GM21423 (cell line): ENCODE results near the gene SORT1.
"Not testable (repeated sequence)": the region's sequence is repeated elsewhere in the genome, so short reads cannot be mapped to it uniquely, and the experiment has no call there.

Experiments
- ATAC-seq: cut with Tn5 transposase; IDR thresholded peaks from one replicate; pipeline ENCODE4 v1.9.1; 2021; ENCODE audit warnings: mild to moderate bottlenecking, moderate library complexity; ENCODE audit not compliant: unreplicated experiment

The SORT1 gene

DNA sequence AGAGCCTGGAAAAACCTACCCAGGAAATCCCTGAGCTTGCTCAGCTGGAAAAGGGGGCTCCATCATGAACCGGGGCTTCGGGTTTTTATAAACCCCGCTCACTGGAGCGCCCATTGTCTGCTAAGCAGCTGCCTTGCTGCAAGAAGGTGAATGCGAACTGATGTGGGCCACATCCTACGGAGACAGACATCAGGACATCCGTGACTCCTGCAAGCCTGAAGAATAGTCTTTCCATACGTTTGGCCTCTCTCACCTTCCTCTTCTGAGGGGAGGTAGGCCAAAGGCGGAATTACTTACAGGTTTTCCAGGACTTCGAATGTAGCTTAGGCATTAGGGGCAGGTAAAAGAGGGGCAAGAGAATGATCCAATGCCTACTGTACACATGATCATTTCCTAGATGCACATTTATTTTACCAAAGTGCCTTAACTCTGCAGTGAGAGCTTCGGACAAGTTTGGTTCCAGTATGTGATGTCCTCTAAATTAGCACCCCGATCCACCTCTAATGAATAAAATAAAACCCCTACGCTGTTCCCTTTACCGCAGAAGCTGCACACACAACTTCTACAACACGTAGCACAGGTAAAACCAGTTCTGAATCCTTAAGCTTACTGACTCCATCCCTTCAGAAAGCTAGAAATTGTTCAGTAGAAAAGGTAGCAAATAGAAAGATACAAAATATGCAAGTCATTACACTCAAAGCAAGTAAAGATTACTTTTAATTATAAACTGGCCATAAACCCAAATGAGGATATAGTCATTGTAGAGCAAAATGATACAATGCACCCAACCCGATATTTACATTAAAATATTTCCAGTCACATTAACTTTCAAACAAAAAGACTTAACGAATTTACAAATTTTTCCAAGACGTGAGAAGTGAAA lies 866 bp upstream of the SORT1 start:
- no peak for ATAC-seq

GRCh38 chr1:109396871-109397580 lies 692 bp downstream of the SORT1 start:
- no peak for ATAC-seq

- no peak for ATAC-seq
Measured at GRCh38 chr1:109396513-109396839, 1.2 kb downstream of the SORT1 start.

GRCh38 chr1:109395602-109396512 lies 1.9 kb downstream of the SORT1 start:
- ATAC-seq, result no peak

- not testable (repeated sequence) for ATAC-seq
Measured at GRCh38 chr1:109395282-109395599, 2.5 kb downstream of the SORT1 start.

DNA sequence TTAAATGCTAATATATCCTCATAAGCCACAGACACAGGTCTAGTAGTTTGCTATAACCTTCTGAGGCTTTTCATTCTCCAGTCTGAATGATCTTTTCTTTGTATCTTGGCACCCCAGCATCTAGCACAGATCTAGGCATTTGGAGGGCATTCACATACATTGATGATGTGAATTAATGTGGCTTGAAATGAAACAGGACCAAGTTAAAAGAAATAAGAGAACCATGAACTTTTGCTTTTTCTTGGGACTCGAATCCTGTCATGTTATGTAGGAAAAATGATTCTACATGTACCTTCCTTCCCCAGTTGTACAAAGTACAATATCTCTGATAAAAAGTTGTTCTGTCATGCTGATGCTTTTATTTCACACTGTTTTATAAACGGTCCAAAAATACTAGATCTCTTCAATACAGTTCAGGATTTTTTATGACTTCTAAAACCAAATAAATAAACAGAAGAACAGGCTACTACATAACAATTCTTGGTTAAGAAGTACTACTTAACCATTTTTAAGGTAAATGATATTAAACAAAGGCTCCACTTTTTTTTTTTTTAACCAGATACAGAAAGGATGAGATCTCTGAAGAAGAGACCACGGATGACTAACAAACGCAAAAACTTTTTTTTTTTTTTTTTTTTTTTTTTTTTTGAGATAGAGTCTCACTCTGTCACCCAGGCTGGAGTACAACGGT lies 3.0 kb downstream of the SORT1 start:
- no peak for ATAC-seq

DNA sequence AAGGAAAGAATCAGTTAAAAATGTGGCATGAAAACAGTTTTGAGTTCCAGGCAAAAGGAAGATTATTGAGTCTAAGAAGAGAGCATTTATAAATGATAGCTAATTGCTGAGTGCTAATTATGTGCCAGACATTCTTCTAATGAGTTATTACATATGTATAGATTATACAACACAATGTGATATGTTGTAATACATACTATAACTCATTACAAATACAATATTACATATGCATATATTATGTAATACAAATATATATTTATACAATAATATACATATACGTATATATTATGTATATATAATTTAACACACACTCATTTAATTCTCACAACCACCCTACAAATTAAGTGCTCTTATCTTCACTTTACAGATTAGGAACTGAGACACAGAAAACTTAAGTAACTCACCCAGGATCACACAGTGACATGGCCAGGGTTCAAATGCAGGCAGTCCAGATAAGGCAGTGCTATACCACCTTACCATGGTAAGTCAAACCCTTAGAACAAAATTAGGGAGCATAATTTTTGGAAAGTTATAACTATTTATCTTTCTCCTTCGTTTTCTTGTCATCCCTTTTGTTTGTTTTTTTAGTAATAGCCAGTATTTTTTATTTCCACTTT lies 4.0 kb downstream of the SORT1 start:
- no peak for ATAC-seq

GRCh38 chr1:109392788-109393616 lies 4.7 kb downstream of the SORT1 start:
- ATAC-seq, result no peak

- peak; percentile 8 for ATAC-seq
Measured at GRCh38 chr1:109392037-109392787, 5.5 kb downstream of the SORT1 start.

GRCh38 chr1:109391626-109392025 lies 6.1 kb downstream of the SORT1 start:
- ATAC-seq, result peak; percentile 79

- no peak for ATAC-seq
Measured at GRCh38 chr1:109391157-109391556, 6.6 kb downstream of the SORT1 start.

DNA sequence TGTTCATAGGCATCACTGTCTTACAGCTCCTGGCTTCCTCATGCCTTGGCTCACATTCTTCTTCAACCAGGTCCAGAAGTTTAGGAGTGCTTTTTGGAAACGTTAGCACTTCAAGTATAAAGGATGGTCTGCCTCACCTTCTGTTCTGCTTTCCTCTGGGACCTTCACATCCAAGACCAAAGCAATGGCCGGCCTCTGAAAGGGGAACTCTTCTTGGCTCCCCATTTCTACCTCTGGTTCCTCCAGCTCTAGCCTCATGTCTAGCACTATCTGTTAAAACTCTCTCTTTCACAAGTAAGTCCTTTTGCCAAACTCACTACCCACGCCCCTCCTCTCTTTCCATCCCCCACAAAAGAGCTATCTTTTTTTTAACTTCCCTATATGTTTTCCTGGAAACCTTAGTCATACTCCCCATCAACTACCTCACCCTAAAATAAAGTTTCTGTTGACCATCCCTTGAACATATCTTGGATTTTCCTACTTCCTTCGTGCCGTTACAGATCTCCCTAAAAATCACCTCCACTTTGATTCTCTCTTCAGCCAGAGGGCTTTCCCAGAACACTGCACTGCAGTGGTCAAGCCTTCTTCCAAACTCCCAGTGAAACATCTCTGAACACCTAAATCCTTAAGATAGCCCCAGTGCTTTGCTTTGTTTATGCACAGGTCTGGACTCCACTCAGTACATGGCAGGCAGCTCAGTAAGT lies 7.9 kb downstream of the SORT1 start:
- no peak for ATAC-seq

DNA sequence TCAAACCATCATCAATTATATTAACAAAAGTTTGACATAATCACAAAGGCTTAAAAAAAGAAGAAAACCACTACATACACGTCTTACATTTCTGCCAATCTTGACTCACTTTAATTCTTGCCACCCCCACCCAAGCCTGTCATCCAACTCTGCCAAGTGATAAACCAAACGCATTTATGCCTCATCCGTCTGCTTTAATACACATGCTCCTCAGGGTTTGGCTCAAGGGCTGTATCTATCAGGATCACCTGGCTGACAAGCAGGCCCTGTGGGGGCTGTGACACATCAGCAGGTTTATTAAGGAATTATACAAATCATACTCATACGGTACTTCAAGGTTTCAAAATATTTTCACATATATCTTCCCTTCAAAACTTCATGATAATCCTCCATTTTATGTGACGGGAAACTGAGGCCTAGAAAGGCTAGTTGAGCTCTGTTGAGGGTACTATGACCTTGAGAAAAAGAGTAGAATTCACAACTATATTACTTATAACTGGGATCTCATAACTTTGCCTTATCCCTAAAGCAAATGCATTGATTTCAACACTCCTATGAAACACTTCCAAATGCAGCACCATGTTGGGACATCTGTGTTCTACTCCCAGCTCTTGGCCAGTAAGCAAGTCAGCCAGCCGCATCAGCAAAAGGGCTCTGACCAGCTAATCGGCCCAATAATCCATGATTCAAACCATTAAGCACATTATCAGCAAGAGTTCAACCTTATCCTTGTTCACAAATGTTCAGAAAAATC lies 8.7 kb downstream of the SORT1 start:
- ATAC-seq, result no peak

GRCh38 chr1:109388208-109388711 lies 9.5 kb downstream of the SORT1 start:
- ATAC-seq, result no peak

DNA sequence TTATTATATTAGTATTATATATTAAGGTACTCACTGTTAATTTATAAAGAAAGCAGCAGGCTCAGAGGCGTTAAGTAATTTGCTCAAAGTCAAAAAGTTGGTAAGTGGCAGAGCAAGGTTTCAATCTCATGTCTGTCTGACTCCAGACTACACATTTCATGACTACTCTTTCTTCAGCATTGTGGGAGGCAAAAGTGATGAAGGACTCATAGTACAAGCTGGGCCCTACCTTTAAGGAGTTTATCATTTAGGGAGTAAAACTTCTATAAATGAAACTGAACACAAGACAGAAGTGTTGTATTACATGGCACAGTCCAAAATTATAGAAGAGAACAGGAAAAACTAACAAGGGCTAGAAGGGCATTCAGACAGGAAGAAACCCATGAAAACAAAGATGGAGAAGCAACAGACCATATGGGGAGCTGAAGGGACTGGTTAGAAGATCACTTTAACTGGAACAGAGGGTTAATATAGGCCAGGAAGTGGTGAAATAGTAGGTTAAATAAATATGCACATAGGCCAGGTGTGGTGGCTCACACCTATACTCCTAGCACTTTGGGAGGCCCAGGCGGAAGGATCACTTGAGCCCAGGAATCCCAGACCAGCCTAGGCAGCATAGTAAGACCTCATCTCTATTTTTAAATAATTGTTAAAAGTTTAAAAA lies 11.5 kb downstream of the SORT1 start:
- ATAC-seq, result no peak

- ATAC-seq, result no peak
Measured at GRCh38 chr1:109385417-109385816, 12.3 kb downstream of the SORT1 start.

DNA sequence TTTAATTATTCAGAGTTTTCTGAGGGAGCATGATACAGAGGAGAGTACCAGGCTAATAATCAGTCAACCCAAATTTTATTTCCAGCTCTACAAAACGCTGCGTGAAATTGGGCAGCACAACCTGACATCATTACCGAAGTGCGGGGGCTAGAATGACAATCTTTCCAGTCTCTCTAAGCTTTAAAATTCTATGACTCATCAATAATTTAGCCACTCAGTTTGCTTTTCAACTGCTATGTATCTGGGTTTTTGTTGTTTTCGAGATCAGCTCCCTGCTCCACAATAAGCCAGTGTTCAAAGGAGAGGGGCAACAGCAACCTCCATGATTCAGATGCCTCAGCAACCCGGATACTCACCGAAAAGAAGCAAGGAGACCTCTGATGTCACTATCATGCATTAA lies 13.9 kb downstream of the SORT1 start:
- ATAC-seq, result no peak
